Body of pancreas (tissue), 4 donors: ENCODE measurements around the gene SNRNP70.

ENCODE experiments used
- POLR2A ChIP-seq, 3 donors: fragments of 450-650 bp; IDR thresholded peaks; one replicate each; pipeline ENCODE4 v1.6.1; 2016; ENCODE audit warnings: antibody characterized with exemption in 3 of 3, mild to moderate bottlenecking in 2 of 3
- TF ChIP-seq, protein P1 (sequence below), 7 experiments: fragments of 450-650 bp in 4 of 7; fragments of 200-600 bp in 3 of 7; sonication (generic) in 3 of 7; IDR thresholded peaks; one replicate each; pipeline ENCODE4 v1.5.1; 2016 to 2019; ENCODE audit warnings: antibody characterized with exemption in 7 of 7

DNA sequence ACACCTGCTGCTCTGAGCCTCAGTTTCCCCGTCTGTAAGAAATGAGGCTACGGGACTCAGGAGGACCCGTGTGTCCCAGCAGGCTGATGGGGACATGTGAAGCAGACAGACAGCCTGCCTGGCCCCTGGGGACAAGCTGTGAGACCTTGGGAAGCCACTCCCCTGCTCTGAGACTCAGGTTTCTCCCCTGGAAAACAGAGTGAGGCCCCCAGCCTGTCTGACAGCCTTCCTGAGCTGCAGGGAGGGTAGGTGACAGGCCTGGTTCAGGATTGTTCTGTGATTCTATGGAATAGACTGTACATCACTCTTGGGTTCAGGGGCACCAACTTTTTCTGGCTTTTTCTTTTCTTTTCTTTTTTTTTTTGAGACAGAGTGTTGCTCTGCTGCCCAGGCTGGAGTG, 17.7 kb upstream of the SNRNP70 start:
- TF ChIP-seq, protein P1, sequence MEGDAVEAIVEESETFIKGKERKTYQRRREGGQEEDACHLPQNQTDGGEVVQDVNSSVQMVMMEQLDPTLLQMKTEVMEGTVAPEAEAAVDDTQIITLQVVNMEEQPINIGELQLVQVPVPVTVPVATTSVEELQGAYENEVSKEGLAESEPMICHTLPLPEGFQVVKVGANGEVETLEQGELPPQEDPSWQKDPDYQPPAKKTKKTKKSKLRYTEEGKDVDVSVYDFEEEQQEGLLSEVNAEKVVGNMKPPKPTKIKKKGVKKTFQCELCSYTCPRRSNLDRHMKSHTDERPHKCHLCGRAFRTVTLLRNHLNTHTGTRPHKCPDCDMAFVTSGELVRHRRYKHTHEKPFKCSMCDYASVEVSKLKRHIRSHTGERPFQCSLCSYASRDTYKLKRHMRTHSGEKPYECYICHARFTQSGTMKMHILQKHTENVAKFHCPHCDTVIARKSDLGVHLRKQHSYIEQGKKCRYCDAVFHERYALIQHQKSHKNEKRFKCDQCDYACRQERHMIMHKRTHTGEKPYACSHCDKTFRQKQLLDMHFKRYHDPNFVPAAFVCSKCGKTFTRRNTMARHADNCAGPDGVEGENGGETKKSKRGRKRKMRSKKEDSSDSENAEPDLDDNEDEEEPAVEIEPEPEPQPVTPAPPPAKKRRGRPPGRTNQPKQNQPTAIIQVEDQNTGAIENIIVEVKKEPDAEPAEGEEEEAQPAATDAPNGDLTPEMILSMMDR (IDR thresholded peaks at IDR 0.05): no peak
- TF ChIP-seq POLR2A (IDR thresholded peaks at IDR 0.05): no peak
